OCI-LY3 (cell line): Measurements from ENCODE around the gene GPR137C.

ENCODE experiments used
- H2AFZ ChIP-seq: fragments of 200-600, 300-600 bp; shearing (Covaris generic); 2 replicates; pipeline ENCODE4 v1.6.0; 2014; ENCODE audit warnings: antibody characterized with exemption, low read depth, low read length
- H3K27ac ChIP-seq: fragments of 200-600, 300-600 bp; sonication (generic); 2 replicates; pipeline ENCODE4 v1.5.1; 2014; ENCODE audit warnings: mild to moderate bottlenecking, low read length, moderate library complexity, mixed read lengths
- H3K27me3 ChIP-seq: fragments of 200-600, 300-600 bp; sonication (generic); 2 replicates; pipeline ENCODE4 v1.6.1; 2014; ENCODE audit warnings: low read depth, low read length, mixed read lengths
- H3K36me3 ChIP-seq: fragments of 200-600, 300-600 bp; sonication (generic); replicated peaks from 2 replicates; pipeline ENCODE3; 2014; ENCODE audit warnings: low read depth, low read length, mixed read lengths
- H3K4me1 ChIP-seq: fragments of 300-600, 200-600 bp; sonication (generic); 2 replicates; pipeline ENCODE4 v1.6.1; 2014; ENCODE audit warnings: low read length, mixed read lengths
- H3K4me2 ChIP-seq: fragments of 200-600, 300-600 bp; sonication (generic); 2 replicates; pipeline ENCODE4 v1.6.1; 2014; ENCODE audit warnings: low read length, mixed read lengths
- H3K4me3 ChIP-seq: fragments of 300-600, 200-600 bp; sonication (generic); 2 replicates; pipeline ENCODE4 v1.5.1; 2014; ENCODE audit warnings: antibody characterized with exemption, mild to moderate bottlenecking, low read length, moderate library complexity
- H3K79me2 ChIP-seq: fragments of 300-600, 200-600 bp; shearing (Covaris generic); 2 replicates; pipeline ENCODE4 v1.6.1; 2014; ENCODE audit warnings: mild to moderate bottlenecking, low read length, mixed read lengths
- H3K9ac ChIP-seq: fragments of 300-600, 200-600 bp; shearing (Covaris generic); 2 replicates; pipeline ENCODE4 v1.6.0; 2014; ENCODE audit warnings: mild to moderate bottlenecking, low read length, moderate library complexity
- H3K9me3 ChIP-seq: fragments of 200-600, 300-600 bp; shearing (Covaris generic); 2 replicates; pipeline ENCODE4 v1.6.1; 2014; ENCODE audit warnings: low read length, mixed read lengths; ENCODE audit not compliant: insufficient read depth
- H4K20me1 ChIP-seq: fragments of 200-600, 300-600 bp; sonication (generic); 2 replicates; pipeline ENCODE4 v1.6.1; 2016; ENCODE audit warnings: low read length, mixed read lengths; ENCODE audit not compliant: insufficient read depth
- CTCF ChIP-seq: fragments of 200-600, 300-600 bp; sonication (generic); IDR thresholded peaks from 2 replicates; pipeline ENCODE4 v1.5.1; 2014; ENCODE audit warnings: antibody characterized with exemption, low read length, low read depth
- EZH2phosphoT487 ChIP-seq: fragments of 200-600 bp; shearing (Covaris generic); IDR thresholded peaks from 2 replicates; pipeline ENCODE4 v1.6.1; 2018; ENCODE audit warnings: antibody characterized with exemption, mixed run types, low read depth

The GPR137C gene

GRCh38 chr14:52538623-52539022, 14.0 kb upstream of the GPR137C start:
- Histone ChIP-seq H3K79me2 (no peaks in the 10 kb centered on the region), H3K27ac (no peak overlapping the region), H4K20me1 (no peaks in the 10 kb centered on the region), H3K4me3 (no peak overlapping the region), H3K36me3 (peaks cover 20% of the 10 kb centered on the region), H3K9me3 (no peaks in the 10 kb centered on the region), H3K27me3 (no peaks in the 10 kb centered on the region), H3K9ac (no peak overlapping the region), H3K4me1 (peaks cover 19% of the 10 kb centered on the region), H3K4me2 (peak overlapping the region; percentile 44), H2AFZ (no peak overlapping the region)
- TF ChIP-seq EZH2phosphoT487 (no peak), CTCF (no peak)

DNA sequence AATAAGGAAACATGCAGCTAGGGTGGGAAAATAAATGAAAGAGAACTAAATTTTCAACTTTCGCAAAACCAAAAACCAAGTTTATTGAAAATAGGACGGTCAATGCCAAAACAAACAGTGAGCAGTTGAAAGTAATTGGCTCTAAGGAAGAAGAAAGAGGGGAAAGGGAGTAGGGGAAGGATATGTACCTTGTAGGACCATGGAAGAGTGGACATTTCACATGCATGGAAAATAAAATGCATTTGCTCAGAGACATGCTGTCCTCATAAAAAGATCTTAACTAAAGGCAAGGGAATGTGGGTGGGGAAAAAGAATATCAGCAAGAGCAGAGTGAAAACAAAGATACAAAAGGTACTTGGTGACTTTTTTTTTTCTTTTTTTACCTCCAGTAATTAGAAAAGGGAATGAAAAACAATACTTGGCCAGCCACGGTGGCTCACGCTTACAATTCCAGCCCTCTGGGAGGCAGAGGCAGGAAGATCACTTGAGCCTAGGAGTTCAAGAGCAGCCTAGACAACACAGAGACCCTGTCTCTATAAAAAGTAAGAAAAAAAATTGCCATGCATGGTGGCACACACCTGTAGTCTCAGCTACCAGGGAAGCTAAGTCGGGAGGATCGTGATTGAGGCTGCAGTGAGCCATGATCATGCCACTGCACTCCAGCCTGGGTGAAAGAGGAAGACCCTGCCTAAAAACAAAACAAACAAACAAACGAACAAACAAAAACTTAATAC, 6.9 kb upstream of the GPR137C start:
- Histone ChIP-seq H3K4me3 (no peak overlapping the region), H3K79me2 (peaks cover 2% of the 10 kb centered on the region; the same call in 1 of the 2 replicates), H2AFZ (no peak overlapping the region), H3K9me3 (no peaks in the 10 kb centered on the region), H3K36me3 (no peaks in the 10 kb centered on the region), H3K4me2 (no peak overlapping the region), H4K20me1 (no peaks in the 10 kb centered on the region), H3K27ac (no peak overlapping the region), H3K9ac (no peak overlapping the region), H3K4me1 (no peaks in the 10 kb centered on the region), H3K27me3 (no peaks in the 10 kb centered on the region)
- TF ChIP-seq CTCF (no peak), EZH2phosphoT487 (no peak)

- H3K4me2 ChIP-seq: no peak overlapping the region
- no peak overlapping the region for H3K9ac ChIP-seq
- H2AFZ ChIP-seq: no peak overlapping the region
- no peaks in the 10 kb centered on the region for H3K9me3 ChIP-seq
- H4K20me1 ChIP-seq: no peaks in the 10 kb centered on the region
- TF ChIP-seq EZH2phosphoT487 (no peak), CTCF (no peak)
- peaks cover 5% of the 10 kb centered on the region for H3K4me1 ChIP-seq
- no peak overlapping the region for H3K4me3 ChIP-seq
- no peaks in the 10 kb centered on the region for H3K36me3 ChIP-seq
- no peak overlapping the region for H3K27ac ChIP-seq
- no peaks in the 10 kb centered on the region for H3K27me3 ChIP-seq
- peaks cover 7% of the 10 kb centered on the region for H3K79me2 ChIP-seq
Observed at GRCh38 chr14:52546318-52546670, 6.3 kb upstream of the GPR137C start.

- Histone ChIP-seq H3K79me2 (peaks cover 10% of the 10 kb centered on the region), H2AFZ (no peak overlapping the region), H3K36me3 (no peaks in the 10 kb centered on the region), H4K20me1 (no peaks in the 10 kb centered on the region), H3K4me1 (peaks cover 6% of the 10 kb centered on the region), H3K4me2 (no peak overlapping the region), H3K27ac (no peak overlapping the region), H3K9me3 (no peaks in the 10 kb centered on the region), H3K4me3 (no peak overlapping the region), H3K27me3 (no peaks in the 10 kb centered on the region), H3K9ac (no peak overlapping the region)
- TF ChIP-seq EZH2phosphoT487 (no peak), CTCF (no peak)
Observed at GRCh38 chr14:52547027-52547426, 5.6 kb upstream of the GPR137C start.
